Neutrophil (primary cell): Measurements from ENCODE around the gene CTNND2.
"Not testable (repeated sequence)": the region's sequence is repeated elsewhere in the genome, so short reads cannot be mapped to it uniquely, and the experiment has no call there.

Experiments used
- H3K27ac ChIP-seq: fragments of 200-600 bp; sonication (generic); 2 replicates; pipeline ENCODE4 v1.5.1; 2016; ENCODE audit warnings: mild to moderate bottlenecking, moderate library complexity
- H3K27me3 ChIP-seq: fragments of 200-600 bp; sonication (generic); 2 replicates; pipeline ENCODE4 v1.6.0; 2016; ENCODE audit warnings: mild to moderate bottlenecking
- H3K36me3 ChIP-seq: fragments of 200-600 bp; sonication (generic); 2 replicates; pipeline ENCODE4 v1.5.1; 2017
- H3K4me1 ChIP-seq, 2 experiments: fragments of 200-600 bp in 1 of 2; sonication (generic) in 1 of 2; 1 replicate in 1 of 2; 2 replicates in 1 of 2; pipeline versions ENCODE4 v1.5.1 to v1.6.1; 2013 to 2016; ENCODE audit warnings: low read depth in 1 of 2, low read length in 1 of 2, mild to moderate bottlenecking in 1 of 2, moderate library complexity in 1 of 2; ENCODE audit not compliant: control insufficient read depth in 1 of 2, insufficient read depth in 1 of 2
- H3K4me3 ChIP-seq, 2 experiments: fragments of 200-600 bp in 1 of 2; sonication (generic) in 1 of 2; 1 replicate in 1 of 2; 2 replicates in 1 of 2; pipeline ENCODE4 v1.5.1; 2013 to 2016; ENCODE audit warnings: low read depth in 1 of 2, low read length in 1 of 2, mild to moderate bottlenecking in 1 of 2, moderate library complexity in 1 of 2
- H3K9me3 ChIP-seq: fragments of 200-600 bp; sonication (generic); 2 replicates; pipeline ENCODE4 v1.5.1; 2016
- CTCF ChIP-seq: fragments of 200-600 bp; sonication (generic); IDR thresholded peaks from 2 replicates; pipeline ENCODE4 v1.5.1; 2016; ENCODE audit warnings: antibody characterized with exemption

CTNND2 gene

DNA sequence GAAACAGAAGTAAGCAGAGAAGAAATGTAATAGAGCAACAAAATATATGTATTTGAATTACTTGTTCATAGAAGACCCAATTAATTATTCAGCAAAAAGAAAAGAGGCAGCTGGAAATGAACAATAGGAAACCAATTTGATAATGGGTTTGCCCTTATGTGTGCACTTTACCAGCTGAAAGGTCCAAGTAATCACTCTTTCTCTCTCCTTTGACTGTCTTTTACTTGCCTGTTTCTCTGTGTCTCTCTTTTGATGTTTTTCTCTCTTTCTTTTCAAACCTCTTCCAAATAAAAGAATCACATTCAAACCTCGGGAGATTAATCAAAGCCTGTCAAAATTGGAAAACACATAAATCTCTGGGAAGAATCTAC is 51.5 kb downstream of the CTNND2 start:
- Histone ChIP-seq H3K27me3 (no peaks in the 10 kb centered on the region), H3K4me3 (no peak overlapping the region), H3K27ac (no peak overlapping the region), H3K36me3 (no peaks in the 10 kb centered on the region), H3K9me3 (no peaks in the 10 kb centered on the region), H3K4me1 (no peaks in the 10 kb centered on the region)
- TF ChIP-seq CTCF, result no peak

GRCh38 chr5:11851965-11852716 is 52.1 kb downstream of the CTNND2 start:
- Histone ChIP-seq H3K36me3 (no peaks in the 10 kb centered on the region), H3K27me3 (no peaks in the 10 kb centered on the region), H3K4me3 (no peak overlapping the region), H3K27ac (no peak overlapping the region), H3K4me1 (no peaks in the 10 kb centered on the region), H3K9me3 (no peaks in the 10 kb centered on the region)
- TF ChIP-seq CTCF, result no peak

GRCh38 chr5:11851416-11851815 is 52.8 kb downstream of the CTNND2 start:
- no peak for TF ChIP-seq CTCF
- Histone ChIP-seq H3K27me3 (no peaks in the 10 kb centered on the region), H3K4me1 (no peaks in the 10 kb centered on the region), H3K9me3 (no peaks in the 10 kb centered on the region), H3K27ac (no peak overlapping the region), H3K4me3 (no peak overlapping the region), H3K36me3 (no peaks in the 10 kb centered on the region)

GRCh38 chr5:11828566-11828965 is 75.7 kb downstream of the CTNND2 start:
- not testable (repeated sequence) for H3K27ac ChIP-seq, H3K36me3 ChIP-seq, H3K9me3 ChIP-seq, H3K4me1 ChIP-seq, H3K27me3 ChIP-seq, H3K4me3 ChIP-seq

DNA sequence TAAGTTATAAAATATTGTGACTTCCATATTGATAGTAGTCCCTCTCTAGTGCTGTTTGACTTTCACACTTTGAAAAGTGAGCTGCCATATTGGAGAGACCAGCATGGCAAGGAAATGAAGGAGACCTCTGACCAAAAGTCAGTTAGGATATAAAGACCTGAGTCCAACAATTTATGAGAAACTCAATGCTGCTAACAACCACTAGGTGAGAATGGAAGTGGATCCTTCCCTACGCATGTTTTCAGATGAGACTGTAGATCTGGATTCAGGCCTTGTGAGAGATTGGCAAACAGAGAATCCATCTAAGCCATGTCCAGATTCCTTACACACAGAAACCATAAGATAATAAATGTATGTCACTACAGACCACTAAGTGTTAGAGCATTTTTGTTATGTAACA is 81.6 kb downstream of the CTNND2 start:
- H3K4me3 ChIP-seq, result no peak overlapping the region
- H3K36me3 ChIP-seq, result no peaks in the 10 kb centered on the region
- H3K4me1 ChIP-seq, result no peaks in the 10 kb centered on the region
- no peak overlapping the region for H3K27ac ChIP-seq
- TF ChIP-seq CTCF, result no peak
- no peaks in the 10 kb centered on the region for H3K27me3 ChIP-seq
- H3K9me3 ChIP-seq, result no peaks in the 10 kb centered on the region

DNA sequence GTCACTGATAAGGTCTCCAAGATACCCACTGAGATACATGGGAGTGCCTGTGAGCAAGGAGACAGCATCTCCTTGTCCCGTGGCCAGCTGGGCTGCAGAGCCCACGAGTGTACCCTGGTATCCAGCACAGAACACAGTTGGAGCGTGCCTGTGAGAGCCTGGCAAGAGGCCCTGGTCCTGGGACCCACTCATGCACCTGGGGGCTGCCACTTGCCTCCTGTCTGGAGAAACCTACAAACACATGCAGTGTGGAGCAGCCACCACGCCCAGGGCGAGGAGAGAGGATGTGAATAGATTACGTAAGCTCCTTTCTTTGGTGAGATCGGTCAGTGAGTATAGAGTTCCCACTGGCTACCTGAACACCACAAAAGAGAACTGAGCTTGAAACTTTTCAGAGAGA is 88.3 kb downstream of the CTNND2 start:
- no peaks in the 10 kb centered on the region for H3K36me3 ChIP-seq
- no peak for TF ChIP-seq CTCF

More for the DNA sequence above, 88.3 kb downstream of the CTNND2 start:
- H3K4me3 ChIP-seq, result no peak overlapping the region
- no peaks in the 10 kb centered on the region for H3K9me3 ChIP-seq
- H3K27ac ChIP-seq, result no peak overlapping the region
- H3K4me1 ChIP-seq, result no peaks in the 10 kb centered on the region
- no peaks in the 10 kb centered on the region for H3K27me3 ChIP-seq
